Kidney (tissue), 14 donors: ENCODE measurements around the gene FAM193B. TPM values are rescaled to one million over a fixed set of nuclear protein-coding genes. Genes with fewer than 3 reads are reported as not detected.

Experiments
- DNase-seq, 5 donors: peaks; one replicate each; pipeline ENCODE4 v3.0.0-alpha.2; 2013 to 2020
- FAIRE-seq: peaks from 2 replicates; lab custom pipeline; 2012; peaks lifted over from hg19 to GRCh38; lab: Jason Lieb, UNC
- H3K27ac ChIP-seq, 2 donors: one replicate each; pipeline ENCODE4 v1.7.0; 2013; ENCODE audit warnings: low read depth in 2 of 2, low read length in 2 of 2, inconsistent platforms in 1 of 2
- H3K27me3 ChIP-seq: one replicate; pipeline ENCODE4 v1.7.1; 2013; ENCODE audit warnings: low read length, inconsistent platforms; ENCODE audit not compliant: control insufficient read depth, insufficient read depth
- H3K36me3 ChIP-seq, 3 donors: one replicate each; pipeline versions ENCODE4 v1.7.0 to v1.7.1; 2013; ENCODE audit warnings: low read length in 3 of 3, control low read depth in 1 of 3, inconsistent platforms in 1 of 3; ENCODE audit not compliant: insufficient read depth in 3 of 3, control insufficient read depth in 2 of 3
- H3K4me1 ChIP-seq, 3 donors: one replicate each; pipeline versions ENCODE4 v1.7.0 to v1.7.1; 2013; ENCODE audit warnings: low read length in 3 of 3, inconsistent platforms in 1 of 3, low read depth in 1 of 3; ENCODE audit not compliant: control insufficient read depth in 2 of 3, insufficient read depth in 2 of 3
- H3K4me3 ChIP-seq, 3 donors: one replicate each; pipeline versions ENCODE4 v1.7.0 to v1.8.1; 2013; ENCODE audit warnings: low read length in 3 of 3, control low read depth in 1 of 3, inconsistent platforms in 1 of 3
- H3K9ac ChIP-seq, 3 donors: one replicate each; pipeline versions ENCODE4 v1.7.0 to v1.7.1; 2013; ENCODE audit warnings: low read length in 3 of 3, control low read depth in 1 of 3, inconsistent platforms in 1 of 3
- H3K9me3 ChIP-seq, 3 donors: one replicate each; pipeline versions ENCODE4 v1.7.0 to v1.7.1; 2013; ENCODE audit warnings: low read length in 3 of 3, control low read depth in 1 of 3, inconsistent platforms in 1 of 3; ENCODE audit not compliant: control insufficient read depth in 2 of 3, insufficient read depth in 1 of 3
- CTCF ChIP-seq: IDR thresholded peaks from 3 replicates; pipeline ENCODE4 v1.5.1; 2012; ENCODE audit warnings: mild to moderate bottlenecking, moderate library complexity, borderline replicate concordance; ENCODE audit not compliant: insufficient read depth; ENCODE audit errors: extremely low read depth
- intact Hi-C: fragments of 100-400 bp; cut with DNase I; formaldehyde crosslinking; loops from one replicate; pipeline ENCODE4 v1.11.1; 2022
- polyA plus RNA-seq: library from polyadenylated mRNA; stranded (reverse); fragments of 350-450 nt; fragmentation: Illumina TruSeq; extraction: RNeasy Lipid Tissue Mini Kit (QIAGEN cat#74804); gene quantifications from one replicate; pipeline ENCODE4 v1.2.3, GENCODE V29; 2014; ENCODE audit warnings: low read depth, low replicate concordance; ENCODE audit not compliant: insufficient read depth
- total RNA-seq: library from RNA; stranded (reverse); fragmentation: NEBNext Ultra II Directional; extraction: Animal tissue kit (Norgen Biotek cat#: 25700); gene quantifications from one replicate; pipeline ENCODE4 v1.2.1, GENCODE V29; 2021
- donor health status: control.
- donor health status: control.
- donor health status: control.
- donor health status: control.
- donor health status: control.
- donor health status: DM: yes; HTN: yes; CAD: no.
- donor health status: Normal renal cell carcinoma (clear cell type).

Gene FAM193B
- total and polyA plus RNA-seq, 2 donors from 2014 or later = 61.0 to 77.8 TPM

DNA sequence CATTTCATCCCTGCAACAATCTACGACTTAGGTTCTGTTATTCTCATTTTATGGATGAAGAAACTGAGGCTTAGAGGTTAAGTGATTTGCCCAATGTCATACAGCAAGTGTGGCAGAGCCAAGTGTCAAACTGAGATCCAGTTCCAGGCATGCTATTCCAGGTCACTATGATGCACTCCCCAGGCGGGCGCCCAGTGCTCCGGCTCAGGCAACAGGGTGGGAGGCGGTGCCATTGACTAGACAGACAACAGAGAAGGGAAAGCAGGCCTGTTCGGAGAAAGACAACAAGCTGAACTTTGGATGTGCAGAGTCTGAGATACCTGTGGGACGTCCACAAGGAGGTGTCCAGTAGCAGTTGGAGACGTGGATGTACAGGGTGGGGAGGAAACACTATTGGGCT, 26.8 kb downstream of the FAM193B start:
- H3K9ac ChIP-seq = no peak overlapping the region
- DNase-seq (no peak), FAIRE-seq (no peak)
- no peak overlapping the region for H3K4me3 ChIP-seq
- TF ChIP-seq CTCF = no peak
- intact Hi-C loops = no loop called here
- peaks cover 2 to 61% (median 51%) of the 10 kb centered on the region in 3 donors for H3K36me3 ChIP-seq
- no peaks in the 10 kb centered on the region for H3K4me1 ChIP-seq
- H3K27me3 ChIP-seq = no peaks in the 10 kb centered on the region
- H3K9me3 ChIP-seq = no peaks in the 10 kb centered on the region
- H3K27ac ChIP-seq = no peak overlapping the region

DNA sequence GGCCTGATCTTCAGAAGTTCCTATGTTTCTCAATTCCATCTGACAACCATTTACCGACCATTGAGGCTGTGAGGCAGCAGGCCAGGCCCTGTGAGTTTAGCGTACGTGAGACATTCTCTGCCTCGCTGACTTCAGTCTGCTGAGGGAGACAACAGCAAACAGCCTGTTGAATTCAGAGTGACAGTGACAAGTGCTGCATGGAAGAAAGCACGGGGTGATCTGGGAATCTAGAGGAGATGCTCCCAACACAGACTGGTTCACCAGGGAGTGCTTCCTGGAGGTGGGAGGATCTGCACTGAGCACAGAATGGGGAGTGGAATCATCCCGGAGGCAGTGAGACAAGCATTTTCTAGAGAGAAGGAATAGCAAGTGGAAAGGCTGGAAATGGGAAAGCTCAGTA, 27.6 kb downstream of the FAM193B start:
- TF ChIP-seq CTCF = no peak
- Histone ChIP-seq H3K4me3 (no peak overlapping the region), H3K4me1 (no peaks in the 10 kb centered on the region), H3K27me3 (no peaks in the 10 kb centered on the region), H3K36me3 (peaks cover 2 to 59% (median 46%) of the 10 kb centered on the region in 3 donors), H3K9me3 (no peaks in the 10 kb centered on the region), H3K27ac (no peak overlapping the region), H3K9ac (no peak overlapping the region)
- DNase-seq = no peak
- intact Hi-C loops = no loop called here
- no peak for FAIRE-seq

DNA sequence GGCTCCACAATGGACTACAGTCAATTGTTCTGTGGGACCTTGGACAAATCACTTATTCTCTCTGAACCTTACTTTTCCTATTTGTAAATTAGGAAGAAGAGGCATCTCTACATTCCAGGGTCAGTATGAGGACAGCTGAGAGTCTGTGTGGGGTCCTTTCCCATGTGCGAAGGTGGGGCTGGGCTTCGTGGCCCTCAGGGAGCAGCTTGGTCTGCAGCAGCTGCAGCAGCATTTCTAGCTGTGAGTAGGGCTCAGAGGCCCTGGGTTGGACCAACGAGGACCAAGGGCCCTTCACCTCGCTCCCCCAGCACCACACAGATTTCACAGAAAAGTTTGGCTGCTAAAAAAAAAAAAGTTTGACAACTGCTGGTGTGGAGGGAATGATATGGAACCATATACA, 28.2 kb downstream of the FAM193B start:
- intact Hi-C loops = no loop called here
- FAIRE-seq = no peak
- no peak for DNase-seq
- Histone ChIP-seq H3K9me3 (no peaks in the 10 kb centered on the region), H3K4me1 (no peaks in the 10 kb centered on the region), H3K27ac (no peak overlapping the region), H3K27me3 (no peaks in the 10 kb centered on the region), H3K4me3 (no peak overlapping the region), H3K36me3 (peaks cover 5 to 61% (median 51%) of the 10 kb centered on the region in 3 donors), H3K9ac (no peak overlapping the region)
- TF ChIP-seq CTCF = no peak

DNA sequence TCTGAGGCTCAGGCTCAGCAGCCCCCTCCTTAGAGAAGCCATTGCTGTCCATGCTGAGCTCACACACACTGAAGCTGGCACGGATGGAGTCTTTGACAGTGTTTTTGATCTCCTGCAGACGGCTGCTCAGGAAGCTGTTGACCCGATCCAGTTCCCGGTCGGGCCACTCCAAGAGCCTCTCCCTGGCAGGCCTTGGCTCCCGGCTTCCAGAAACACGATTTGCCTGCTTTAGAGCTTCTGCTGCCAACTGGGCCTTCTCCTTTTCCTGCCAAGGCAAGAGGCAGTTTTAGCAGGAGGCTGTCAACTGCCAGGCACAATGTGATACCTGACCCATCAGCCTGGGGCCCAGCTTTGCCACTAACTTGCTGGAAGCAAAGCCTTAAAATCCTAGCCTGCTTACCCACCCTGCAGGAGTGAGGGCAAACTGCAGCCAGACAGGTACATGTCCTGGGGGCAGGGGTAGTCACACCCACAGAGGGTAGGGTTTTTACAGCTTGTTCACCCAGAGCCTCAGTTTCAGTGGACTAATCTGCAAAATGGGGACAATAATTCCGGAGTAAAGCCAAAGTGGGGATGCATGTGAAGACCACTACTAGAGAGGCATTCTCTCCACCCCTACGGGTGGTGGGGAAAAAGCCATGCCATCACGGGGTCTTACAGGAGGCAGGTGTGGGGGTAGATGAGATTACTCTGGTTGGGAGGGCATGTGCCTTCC, 29.3 kb downstream of the FAM193B start:
- no peak overlapping the region for H3K4me3 ChIP-seq
- peaks cover 5 to 60% (median 47%) of the 10 kb centered on the region in 3 donors for H3K36me3 ChIP-seq
- H3K27me3 ChIP-seq = no peaks in the 10 kb centered on the region
- H3K4me1 ChIP-seq = no peaks in the 10 kb centered on the region
- FAIRE-seq = no peak
- intact Hi-C loops = no loop called here
- no peak overlapping the region for H3K27ac ChIP-seq
- H3K9me3 ChIP-seq = no peaks in the 10 kb centered on the region
- DNase-seq = peak in 1 of 5 donors; percentile 42
- no peak overlapping the region for H3K9ac ChIP-seq
- no peak for TF ChIP-seq CTCF
